ENCODE results near the gene IL1R2.

DNA sequence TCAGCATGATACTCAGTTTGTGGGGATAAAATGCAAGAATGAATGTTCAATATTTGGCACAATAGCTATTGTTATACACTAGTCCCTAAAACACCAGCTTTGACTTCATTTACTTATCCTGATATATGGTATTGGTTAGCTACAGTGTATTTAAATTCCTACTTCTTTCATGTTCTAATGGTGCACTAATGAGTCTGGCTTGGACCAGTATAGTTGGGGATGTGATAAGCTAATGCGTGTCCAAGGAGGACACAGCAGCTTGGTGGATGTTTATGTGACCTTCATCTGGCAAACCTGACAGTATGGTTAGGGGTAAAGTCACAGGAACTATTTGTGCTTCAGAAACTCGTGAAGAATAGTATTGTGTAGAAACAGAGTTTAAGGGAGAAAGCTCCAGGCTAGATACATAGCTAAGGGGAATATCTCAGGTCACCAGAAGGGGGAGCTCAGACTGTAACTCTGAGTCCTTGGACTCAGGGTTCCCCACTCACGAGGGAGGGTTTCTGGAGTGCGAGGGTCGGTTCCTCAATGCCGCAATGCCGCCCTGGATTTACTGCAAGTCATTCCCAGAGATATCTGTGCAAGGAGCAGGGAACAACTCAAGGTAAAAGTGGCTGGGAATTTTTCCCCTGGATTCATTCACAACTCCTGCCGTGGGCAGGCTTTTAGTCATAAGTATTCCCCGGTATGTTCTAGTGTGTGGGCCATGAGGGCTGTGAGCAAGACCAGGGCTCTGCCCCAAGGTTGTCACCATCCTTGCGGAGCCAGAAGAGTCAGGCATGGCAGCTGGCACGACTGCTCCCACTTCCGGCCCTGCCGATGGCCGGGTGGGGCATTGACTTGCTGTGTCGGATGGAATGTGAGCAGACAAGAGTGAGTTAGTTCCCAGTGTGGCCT lies 14.5 kb downstream of the IL1R2 start:
- no peak for TF ChIP-seq EZH2 (IDR thresholded peaks at IDR 0.05; ENCODE audit: low read length)
- TF ChIP-seq, protein P1, sequence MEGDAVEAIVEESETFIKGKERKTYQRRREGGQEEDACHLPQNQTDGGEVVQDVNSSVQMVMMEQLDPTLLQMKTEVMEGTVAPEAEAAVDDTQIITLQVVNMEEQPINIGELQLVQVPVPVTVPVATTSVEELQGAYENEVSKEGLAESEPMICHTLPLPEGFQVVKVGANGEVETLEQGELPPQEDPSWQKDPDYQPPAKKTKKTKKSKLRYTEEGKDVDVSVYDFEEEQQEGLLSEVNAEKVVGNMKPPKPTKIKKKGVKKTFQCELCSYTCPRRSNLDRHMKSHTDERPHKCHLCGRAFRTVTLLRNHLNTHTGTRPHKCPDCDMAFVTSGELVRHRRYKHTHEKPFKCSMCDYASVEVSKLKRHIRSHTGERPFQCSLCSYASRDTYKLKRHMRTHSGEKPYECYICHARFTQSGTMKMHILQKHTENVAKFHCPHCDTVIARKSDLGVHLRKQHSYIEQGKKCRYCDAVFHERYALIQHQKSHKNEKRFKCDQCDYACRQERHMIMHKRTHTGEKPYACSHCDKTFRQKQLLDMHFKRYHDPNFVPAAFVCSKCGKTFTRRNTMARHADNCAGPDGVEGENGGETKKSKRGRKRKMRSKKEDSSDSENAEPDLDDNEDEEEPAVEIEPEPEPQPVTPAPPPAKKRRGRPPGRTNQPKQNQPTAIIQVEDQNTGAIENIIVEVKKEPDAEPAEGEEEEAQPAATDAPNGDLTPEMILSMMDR (optimal IDR thresholded peaks at IDR 0.05 in 1 of 3, IDR thresholded peaks at IDR 0.05 in 1 of 3, conservative IDR thresholded peaks at IDR 0.05 in 1 of 3; ENCODE audit: extremely low read depth in 1 of 3, insufficient read depth in 2 of 3, low read length in 3 of 3), result peak; percentile 66 to 83 (median 74)

All from keratinocyte (primary cell).